K562 (cell line): ENCODE data around the gene ORM1. TPM values are rescaled to one million over a fixed set of nuclear protein-coding genes. Genes with fewer than 3 reads are reported as not detected.

Experiments
- ATAC-seq: fragments of 200-7000 bp; cut with Tn5 transposase; 3 replicates; pipeline ENCODE4 v1.9.1; 2020; ENCODE audit warnings: moderate library complexity
- BruUV-seq: library from RNA; stranded (reverse); fragments of 400-500 nt; replicated peaks from 2 replicates; lab custom pipeline; 2021; lab: Mats Ljungman, UMichigan
- CTCF ChIA-PET: fragments of 300-600 bp; formaldehyde crosslinking; extraction: SDS; loops from one replicate; lab custom pipeline; 2021; ENCODE audit warnings: low intra/inter-chr PET ratio; lab: Yijun Ruan, JAX
- POLR2A ChIA-PET: fragments of 300-600, 350-650 bp; sonication (Branson Sonifier 250); formaldehyde crosslinking; extraction: SDS; loops from one replicate; lab custom pipeline; 2021; ENCODE audit warnings: antibody characterized with exemption, inconsistent platforms; lab: Yijun Ruan, JAX
- DNase-seq, 4 experiments: peaks; one replicate each; pipeline versions ENCODE4 v3.0.0 to v3.0.0-alpha.2; 2011 to 2018; ENCODE audit warnings: low spot score in 3 of 4, mixed read lengths in 3 of 4; ENCODE audit errors: extremely low read depth in 1 of 4
- FAIRE-seq: peaks from 2 replicates; lab custom pipeline; 2011; peaks lifted over from hg19 to GRCh38; lab: Jason Lieb, UNC
- H2AFZ ChIP-seq: 2 replicates; pipeline ENCODE4 v1.6.0; 2011; ENCODE audit warnings: low read depth, low read length, control low read depth, inconsistent platforms
- H3K27ac ChIP-seq: fragments of 200-600 bp; 3 replicates; pipeline ENCODE4 v1.8.0; 2011; ENCODE audit warnings: low read depth, mild to moderate bottlenecking, control low read depth, inconsistent platforms, low read length, moderate library complexity, mixed read lengths; ENCODE audit errors: extremely low read depth
- H3K27me3 ChIP-seq, 2 experiments: fragments of 300-600 bp in 1 of 2; 2 replicates in 1 of 2; 3 replicates in 1 of 2; pipeline versions ENCODE4 v1.6.0 to v1.8.0; 2011; ENCODE audit warnings: inconsistent platforms in 2 of 2, low read length in 2 of 2, mild to moderate bottlenecking in 1 of 2, mixed read lengths in 1 of 2, moderate library complexity in 1 of 2; ENCODE audit not compliant: control insufficient read depth in 2 of 2, insufficient read depth in 2 of 2
- H3K36me3 ChIP-seq: fragments of 300-600 bp; 3 replicates; pipeline ENCODE4 v1.8.0; 2011; ENCODE audit warnings: mild to moderate bottlenecking, low read length, inconsistent platforms; ENCODE audit not compliant: control insufficient read depth, insufficient read depth
- H3K4me1 ChIP-seq, 2 experiments: fragments of 200-600 bp in 1 of 2; replicated peaks in 1 of 2; 2 replicates in 1 of 2; 3 replicates in 1 of 2; pipeline versions ENCODE4 v1.5.1 to v1.8.0; 2011; ENCODE audit warnings: inconsistent platforms in 2 of 2, low read length in 2 of 2, mild to moderate bottlenecking in 1 of 2, mixed read lengths in 1 of 2, moderate library complexity in 1 of 2; ENCODE audit not compliant: control insufficient read depth in 2 of 2, insufficient read depth in 2 of 2
- H3K4me2 ChIP-seq: 2 replicates; pipeline ENCODE4 v1.6.1; 2011; ENCODE audit warnings: low read length, control low read depth, inconsistent platforms, mixed read lengths; ENCODE audit not compliant: insufficient read depth
- H3K4me3 ChIP-seq: fragments of 200-600 bp; sonication (generic), shearing (Covaris generic); 2 replicates; pipeline ENCODE4 v1.5.1; 2016; ENCODE audit warnings: control low read depth, inconsistent platforms
- H3K79me2 ChIP-seq: fragments of 200-600 bp; 3 replicates; pipeline ENCODE4 v1.8.0; 2011; ENCODE audit warnings: low read length, inconsistent platforms; ENCODE audit not compliant: control insufficient read depth, insufficient read depth
- H3K9ac ChIP-seq, 2 experiments: 2 replicates each; pipeline versions ENCODE4 v1.6.0 to v1.6.1; 2011; ENCODE audit warnings: low read depth in 2 of 2, low read length in 2 of 2, control low read depth in 1 of 2, inconsistent platforms in 1 of 2, mild to moderate bottlenecking in 1 of 2, mixed read lengths in 1 of 2; ENCODE audit not compliant: insufficient read depth in 1 of 2
- H3K9me1 ChIP-seq: one replicate; pipeline ENCODE4 v1.6.0; 2011; ENCODE audit warnings: inconsistent platforms, mild to moderate bottlenecking, low read length, moderate library complexity; ENCODE audit not compliant: control insufficient read depth, insufficient read depth
- H3K9me3 ChIP-seq: replicated peaks from 2 replicates; pipeline ENCODE4 v1.5.1; 2011; ENCODE audit warnings: low read depth, low read length, inconsistent platforms; ENCODE audit not compliant: control insufficient read depth, insufficient read depth
- H4K20me1 ChIP-seq: replicated peaks from 2 replicates; pipeline ENCODE4 v1.6.1; 2011; ENCODE audit warnings: low read length, inconsistent platforms, mixed read lengths; ENCODE audit not compliant: control insufficient read depth, insufficient read depth
- DACH1 ChIP-seq: fragments of 450-650 bp; IDR thresholded peaks from 2 replicates; pipeline ENCODE4 v1.6.1; 2018; ENCODE audit not compliant: partially characterized antibody
- ETV6 ChIP-seq, 3 experiments: fragments of 150-350 bp in 1 of 3; sonication (generic) in 1 of 3; formaldehyde crosslinking in 1 of 3; IDR thresholded peaks; 2 replicates each; pipeline versions ENCODE4 v1.6.1 to v1.8.0; 2014 to 2022; ENCODE audit warnings: borderline replicate concordance in 2 of 3, low read depth in 2 of 3, antibody characterized with exemption in 1 of 3, low read length in 1 of 3, mild to moderate bottlenecking in 1 of 3, missing genetic modification reagents in 1 of 3
- EZH2 ChIP-seq: IDR thresholded peaks from 2 replicates; pipeline ENCODE4 v1.6.1; 2012; ENCODE audit warnings: low read depth, mild to moderate bottlenecking, inconsistent platforms, low read length, borderline replicate concordance
- HLTF ChIP-seq: fragments of 450-650 bp; IDR thresholded peaks from 2 replicates; pipeline ENCODE4 v1.6.1; 2016
- NR2F6 ChIP-seq: fragments of 450-650 bp; formaldehyde crosslinking; IDR thresholded peaks from 2 replicates; pipeline ENCODE4 v1.4.0; 2020; ENCODE audit warnings: mild to moderate bottlenecking
- PHB ChIP-seq: fragments of 250-450 bp; sonication (Bioruptor Pico); IDR thresholded peaks from 2 replicates; pipeline ENCODE4 v1.5.0; 2021
- POLR3A ChIP-seq: IDR thresholded peaks from 2 replicates; pipeline ENCODE4 v1.6.1; 2011; ENCODE audit warnings: borderline replicate concordance, mild to moderate bottlenecking, moderate library complexity; ENCODE audit not compliant: insufficient read length, insufficient read depth; ENCODE audit errors: extremely low read depth
- RBM25 ChIP-seq: fragments of 200-400 bp; formaldehyde crosslinking; IDR thresholded peaks from 2 replicates; pipeline ENCODE4 v1.6.1; 2018; ENCODE audit warnings: low read length, low read depth, moderate library complexity; ENCODE audit not compliant: severe bottlenecking
- ZNF3 ChIP-seq: fragments of 250-450 bp; sonication (Bioruptor Pico); IDR thresholded peaks from 2 replicates; pipeline ENCODE4 v1.5.0; 2021; ENCODE audit warnings: mild to moderate bottlenecking, moderate library complexity
- ZNF584 ChIP-seq: fragments of 200-800 bp; sonication (Bioruptor generic); IDR thresholded peaks from 2 replicates; pipeline ENCODE4 v1.6.1; 2016; ENCODE audit warnings: low read depth, mild to moderate bottlenecking, missing genetic modification characterization, missing compliant biosample characterization
- ZNF766 ChIP-seq: fragments of 200-800 bp; sonication (Bioruptor generic); conservative IDR thresholded peaks from 2 replicates; pipeline ENCODE4 v1.6.1; 2016; ENCODE audit warnings: missing genetic modification characterization, missing compliant biosample characterization
- ZNF77 ChIP-seq: fragments of 250-450 bp; sonication (Bioruptor Pico); IDR thresholded peaks from 2 replicates; pipeline ENCODE4 v1.5.0; 2020
- WGBS: fragments of 100-300 bp; shearing (Covaris generic); methylation state at CpG from one replicate; pipeline ENCODE4 v1.1.6; 2016; ENCODE audit warnings: low coverage, mixed read lengths; ENCODE audit not compliant: insufficient coverage; ENCODE audit errors: missing lambda C conversion rate; 5-methylcytosine and 5-hydroxymethylcytosine counted together
- in situ Hi-C: fragments of 300-500 bp; cut with MboI; formaldehyde crosslinking; loops from 4 replicates; pipeline ENCODE4 v1.15.0; 2018; ENCODE audit warnings: inconsistent platforms, mixed read lengths
- intact Hi-C: fragments of 100-400 bp; cut with micrococcal nuclease; formaldehyde crosslinking; loops from 2 replicates; pipeline ENCODE4 v1.14.2; 2022
- polyA plus RNA-seq, 8 experiments: library from polyadenylated mRNA; depleted of rRNA in 4 of 8; stranded (reverse) in 5 of 8; unstranded in 3 of 8; fragments of >200 nt; fragmentation: Nextera tagmentation in 2 of 8; fragmentation: Illumina TruSeq in 1 of 8; extraction: Ambion mirVana in 2 of 8; extraction: Trizol in 1 of 8; gene quantifications; 2 replicates each; pipeline versions ENCODE4 v1.2.1 to v1.2.3, GENCODE V29; 2011 to 2014; ENCODE audit warnings: inconsistent platforms in 1 of 8, missing spikeins in 1 of 8
- total RNA-seq, 7 experiments: library from RNA; depleted of rRNA in 6 of 7; stranded (reverse); fragments of >200 nt in 6 of 7; fragmentation: Illumina TruSeq in 2 of 7; extraction: Trizol in 2 of 7; gene quantifications; 2 replicates each; pipeline versions ENCODE4 v1.2.1 to v1.2.3, GENCODE V29; 2011 to 2021; ENCODE audit warnings: low replicate concordance in 1 of 7
- TF ChIP-seq, protein P1 (sequence below), 2 experiments: fragments of 450-650 bp in 1 of 2; sonication (generic) in 1 of 2; formaldehyde crosslinking; conservative IDR thresholded peaks; 2 replicates each; pipeline versions ENCODE4 v1.4.0 to v1.8.1; 2020 to 2022; ENCODE audit warnings: mild to moderate bottlenecking in 1 of 2, missing genetic modification reagents in 1 of 2
- TF ChIP-seq, protein P2 (sequence below), 2 experiments: fragments of 450-650 bp; IDR thresholded peaks; 2 replicates each; pipeline ENCODE4 v1.6.1; 2016; ENCODE audit warnings: mild to moderate bottlenecking in 2 of 2, borderline replicate concordance in 1 of 2, low read depth in 1 of 2, moderate library complexity in 1 of 2

ORM1 gene
- total and polyA plus RNA-seq, 9 of the 15 experiments (the other 6 are each of a cell fraction or from before 2014, with no cell fraction given), result 2.9 TPM; not detected in 8

DNA sequence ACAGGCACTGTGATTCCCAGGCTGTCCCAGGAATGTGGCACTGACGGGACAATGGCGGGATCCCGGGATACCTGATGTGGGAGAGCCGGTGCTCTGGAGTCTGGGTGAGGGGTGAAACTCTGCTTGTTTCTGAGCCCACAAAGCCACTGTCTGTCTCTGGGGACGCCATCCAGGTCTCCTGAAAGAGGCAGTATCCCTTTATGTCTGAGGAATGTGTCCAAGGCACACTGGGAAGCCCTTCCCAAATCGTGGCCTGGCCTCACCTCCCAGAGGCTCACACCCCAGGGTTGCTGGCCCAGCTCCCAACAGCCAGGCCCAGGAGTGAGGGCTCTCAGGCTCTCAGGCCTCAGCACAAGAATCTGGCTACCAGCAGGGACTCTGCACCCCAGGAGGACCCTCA lies 33.9 kb downstream of the ORM1 start:
- H3K4me1 ChIP-seq, result no peaks in the 10 kb centered on the region
- no peak overlapping the region for H3K9ac ChIP-seq
- FAIRE-seq (no peak), ATAC-seq (no peak), DNase-seq (no peak)
- no peak overlapping the region for H3K27ac ChIP-seq
- H3K27me3 ChIP-seq, result no peaks in the 10 kb centered on the region
- H3K4me2 ChIP-seq, result no peak overlapping the region
- in situ Hi-C loops, result no loop called here
- ChIA-PET POLR2A (interaction anchor here (0.6 to 1.1 kb wide), 2 partner anchors 13 to 26 kb away, joined by 3 to 4 read pairs; no protein-coding TSS in a partner anchor), CTCF (no interaction called here)
- intact Hi-C loops, result no loop called here
- no peaks in the 10 kb centered on the region for H3K9me3 ChIP-seq
- peaks cover 16% of the 10 kb centered on the region; the same call in 2 of the 3 replicates for H3K36me3 ChIP-seq
- no TSS peak for BruUV-seq
- 66% methylated on average over 6 of the region's 6 CpGs for WGBS
- no peaks in the 10 kb centered on the region for H3K9me1 ChIP-seq
- no peak overlapping the region for H2AFZ ChIP-seq
- H3K79me2 ChIP-seq, result no peaks in the 10 kb centered on the region
- H3K4me3 ChIP-seq, result no peak overlapping the region
- H4K20me1 ChIP-seq, result no peaks in the 10 kb centered on the region
- TF ChIP-seq, protein P1, sequence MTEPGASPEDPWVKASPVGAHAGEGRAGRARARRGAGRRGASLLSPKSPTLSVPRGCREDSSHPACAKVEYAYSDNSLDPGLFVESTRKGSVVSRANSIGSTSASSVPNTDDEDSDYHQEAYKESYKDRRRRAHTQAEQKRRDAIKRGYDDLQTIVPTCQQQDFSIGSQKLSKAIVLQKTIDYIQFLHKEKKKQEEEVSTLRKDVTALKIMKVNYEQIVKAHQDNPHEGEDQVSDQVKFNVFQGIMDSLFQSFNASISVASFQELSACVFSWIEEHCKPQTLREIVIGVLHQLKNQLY (CRISPR knock-in tag; conservative IDR thresholded peaks at IDR 0.05), result no peak
- TF ChIP-seq RBM25, result no peak
- no peak for TF ChIP-seq ZNF3 (CRISPR knock-in tag)
- no peak for TF ChIP-seq NR2F6
- TF ChIP-seq DACH1, result no peak
- no peak for TF ChIP-seq ZNF584 (CRISPR knock-in tag)
- TF ChIP-seq ZNF766 (CRISPR knock-in tag), result no peak
- TF ChIP-seq PHB (CRISPR knock-in tag), result no peak
- TF ChIP-seq ZNF77 (CRISPR knock-in tag), result no peak
- TF ChIP-seq, protein P2, sequence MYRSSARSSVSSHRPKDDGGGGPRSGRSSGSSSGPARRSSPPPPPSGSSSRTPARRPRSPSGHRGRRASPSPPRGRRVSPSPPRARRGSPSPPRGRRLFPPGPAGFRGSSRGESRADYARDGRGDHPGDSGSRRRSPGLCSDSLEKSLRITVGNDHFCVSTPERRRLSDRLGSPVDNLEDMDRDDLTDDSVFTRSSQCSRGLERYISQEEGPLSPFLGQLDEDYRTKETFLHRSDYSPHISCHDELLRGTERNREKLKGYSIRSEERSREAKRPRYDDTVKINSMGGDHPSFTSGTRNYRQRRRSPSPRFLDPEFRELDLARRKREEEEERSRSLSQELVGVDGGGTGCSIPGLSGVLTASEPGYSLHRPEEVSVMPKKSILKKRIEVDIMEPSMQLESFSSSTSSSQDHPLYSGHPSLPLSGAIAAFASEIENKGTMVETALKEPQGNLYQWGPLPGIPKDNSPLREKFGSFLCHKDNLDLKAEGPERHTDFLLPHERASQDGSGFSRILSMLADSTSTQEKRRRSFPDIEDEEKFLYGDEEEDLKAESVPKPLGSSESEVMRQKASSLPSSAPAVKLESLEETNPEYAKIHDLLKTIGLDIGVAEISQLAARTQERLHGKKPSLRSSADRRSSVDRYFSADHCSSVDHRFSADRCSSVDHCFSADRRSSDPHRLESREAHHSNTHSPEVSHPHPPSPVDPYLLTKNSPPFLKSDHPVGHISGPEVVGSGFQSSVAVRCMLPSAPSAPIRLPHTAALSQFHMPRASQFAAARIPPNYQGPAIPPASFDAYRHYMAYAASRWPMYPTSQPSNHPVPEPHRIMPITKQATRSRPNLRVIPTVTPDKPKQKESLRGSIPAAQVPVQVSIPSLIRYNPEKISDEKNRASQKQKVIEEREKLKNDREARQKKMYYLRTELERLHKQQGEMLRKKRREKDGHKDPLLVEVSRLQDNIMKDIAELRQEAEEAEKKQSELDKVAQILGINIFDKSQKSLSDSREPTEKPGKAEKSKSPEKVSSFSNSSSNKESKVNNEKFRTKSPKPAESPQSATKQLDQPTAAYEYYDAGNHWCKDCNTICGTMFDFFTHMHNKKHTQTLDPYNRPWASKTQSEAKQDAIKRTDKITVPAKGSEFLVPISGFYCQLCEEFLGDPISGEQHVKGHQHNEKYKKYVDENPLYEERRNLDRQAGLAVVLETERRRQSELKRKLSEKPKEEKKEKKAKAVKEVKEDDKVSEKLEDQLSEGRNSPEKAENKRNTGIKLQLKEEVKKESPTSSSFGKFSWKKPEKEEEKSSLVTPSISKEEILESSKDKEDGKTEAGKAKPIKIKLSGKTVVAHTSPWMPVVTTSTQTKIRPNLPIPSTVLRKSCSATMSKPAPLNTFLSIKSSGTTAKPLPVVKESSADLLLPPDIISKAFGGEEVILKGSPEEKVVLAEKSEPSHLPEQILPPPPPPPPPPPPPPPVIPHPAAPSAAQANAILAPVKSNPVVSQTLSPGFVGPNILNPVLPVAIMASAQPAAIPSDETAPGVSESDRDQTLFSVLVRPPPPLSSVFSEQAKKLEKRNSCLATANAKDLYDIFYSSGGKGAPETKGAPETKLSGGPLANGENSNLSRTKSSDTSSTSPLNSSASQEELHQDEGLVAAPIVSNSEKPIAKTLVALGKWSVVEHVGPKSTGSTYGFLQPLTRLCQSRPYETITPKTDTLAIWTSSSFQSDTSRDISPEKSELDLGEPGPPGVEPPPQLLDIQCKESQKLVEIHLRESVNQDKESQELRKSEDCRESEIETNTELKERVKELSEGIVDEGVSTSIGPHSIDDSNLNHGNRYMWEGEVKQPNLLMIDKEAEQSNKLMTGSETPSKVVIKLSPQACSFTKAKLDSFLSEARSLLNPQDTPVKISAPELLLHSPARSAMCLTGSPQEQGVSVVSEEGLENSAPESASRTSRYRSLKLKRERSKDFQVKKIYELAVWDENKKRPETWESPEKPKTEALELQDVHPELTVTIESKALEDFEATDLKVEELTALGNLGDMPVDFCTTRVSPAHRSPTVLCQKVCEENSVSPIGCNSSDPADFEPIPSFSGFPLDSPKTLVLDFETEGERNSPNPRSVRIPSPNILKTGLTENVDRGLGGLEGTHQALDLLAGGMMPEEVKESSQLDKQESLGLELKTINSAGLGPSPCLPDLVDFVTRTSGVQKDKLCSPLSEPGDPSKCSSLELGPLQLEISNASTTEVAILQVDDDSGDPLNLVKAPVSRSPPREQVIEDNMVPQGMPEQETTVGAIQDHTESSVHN (IDR thresholded peaks at IDR 0.05; ENCODE audit: borderline replicate concordance in 1 of 2, low read depth in 1 of 2), result no peak
- no peak for TF ChIP-seq ETV6 (IDR thresholded peaks at IDR 0.05; ENCODE audit: borderline replicate concordance in 1 of 2, low read depth in 2 of 2, low read length in 1 of 2)
- TF ChIP-seq ETV6 (CRISPR knock-in tag; IDR thresholded peaks at IDR 0.05; ENCODE audit: borderline replicate concordance), result no peak
- TF ChIP-seq HLTF, result no peak
- no peak for TF ChIP-seq EZH2
- TF ChIP-seq POLR3A, result no peak
